Trophoblast cell (in vitro differentiated cells and primary cell): ENCODE measurements around the gene SCART1.

Source experiments
- DNase-seq, 2 donors: peaks; one replicate each; pipeline ENCODE4 v3.0.0-alpha.2; 2016
- H2AFZ ChIP-seq: 2 replicates; pipeline ENCODE4 v1.6.1; 2013; ENCODE audit warnings: low read length, moderate library complexity, mild to moderate bottlenecking; ENCODE audit not compliant: insufficient read depth, poor library complexity
- H2AK5ac ChIP-seq: 2 replicates; pipeline ENCODE4 v1.6.1; 2013; ENCODE audit warnings: mild to moderate bottlenecking, low read length
- H2BK120ac ChIP-seq: 2 replicates; pipeline ENCODE4 v1.6.1; 2013; ENCODE audit warnings: low read length, mild to moderate bottlenecking, moderate library complexity; ENCODE audit not compliant: insufficient read depth, poor library complexity
- H2BK12ac ChIP-seq: 2 replicates; pipeline ENCODE4 v1.6.1; 2013; ENCODE audit warnings: mild to moderate bottlenecking, low read length, moderate library complexity
- H2BK5ac ChIP-seq: 2 replicates; pipeline ENCODE4 v1.6.1; 2013; ENCODE audit warnings: low read length, low read depth, moderate library complexity, mild to moderate bottlenecking; ENCODE audit not compliant: poor library complexity
- H3K14ac ChIP-seq: 2 replicates; pipeline ENCODE4 v1.6.1; 2013; ENCODE audit warnings: mild to moderate bottlenecking, low read length
- H3K18ac ChIP-seq: 2 replicates; pipeline ENCODE4 v1.6.1; 2013; ENCODE audit warnings: mild to moderate bottlenecking, low read length
- H3K23ac ChIP-seq: 2 replicates; pipeline ENCODE4 v1.6.1; 2013; ENCODE audit warnings: low read length
- H3K27ac ChIP-seq: 2 replicates; pipeline ENCODE4 v1.5.1; 2013; ENCODE audit warnings: low read depth, mild to moderate bottlenecking, inconsistent platforms, low read length, moderate library complexity
- H3K27me3 ChIP-seq: 2 replicates; pipeline ENCODE4 v1.6.1; 2013; ENCODE audit warnings: inconsistent platforms, mild to moderate bottlenecking, low read length, moderate library complexity; ENCODE audit not compliant: insufficient read depth
- H3K36me3 ChIP-seq, 2 experiments: 1 replicate in 1 of 2; 2 replicates in 1 of 2; pipeline ENCODE4 v1.6.1; 2013; ENCODE audit warnings: low read length in 2 of 2, mild to moderate bottlenecking in 2 of 2, moderate library complexity in 1 of 2; ENCODE audit not compliant: insufficient read depth in 2 of 2, control insufficient read depth in 1 of 2
- H3K4ac ChIP-seq: 2 replicates; pipeline ENCODE4 v1.6.1; 2013; ENCODE audit warnings: low read depth, mild to moderate bottlenecking, low read length, moderate library complexity
- H3K4me1 ChIP-seq, 2 experiments: 1 replicate in 1 of 2; 2 replicates in 1 of 2; pipeline ENCODE4 v1.6.1; 2013; ENCODE audit warnings: low read length in 2 of 2, mild to moderate bottlenecking in 2 of 2, moderate library complexity in 1 of 2; ENCODE audit not compliant: insufficient read depth in 2 of 2, control insufficient read depth in 1 of 2
- H3K4me2 ChIP-seq: 2 replicates; pipeline ENCODE4 v1.6.1; 2013; ENCODE audit warnings: inconsistent platforms, mild to moderate bottlenecking, low read length, moderate library complexity
- H3K4me3 ChIP-seq: 2 replicates; pipeline ENCODE4 v1.5.1; 2013; ENCODE audit warnings: mild to moderate bottlenecking, low read depth, low read length, inconsistent platforms
- H3K79me1 ChIP-seq: one replicate; pipeline ENCODE4 v1.6.1; 2013; ENCODE audit warnings: low read length
- H3K79me2 ChIP-seq: 2 replicates; pipeline ENCODE4 v1.6.1; 2013; ENCODE audit warnings: low read length, mild to moderate bottlenecking; ENCODE audit not compliant: control insufficient read depth, insufficient read depth, poor library complexity
- H3K9ac ChIP-seq: 2 replicates; pipeline ENCODE4 v1.6.1; 2013; ENCODE audit warnings: mild to moderate bottlenecking, low read length
- H3K9me3 ChIP-seq: 2 replicates; pipeline ENCODE4 v1.6.1; 2013; ENCODE audit warnings: low read depth, mild to moderate bottlenecking, control low read depth, inconsistent platforms, low read length; ENCODE audit not compliant: insufficient read depth
- H4K12ac ChIP-seq: 2 replicates; pipeline ENCODE4 v1.6.1; 2013; ENCODE audit warnings: low read depth, mild to moderate bottlenecking, low read length, moderate library complexity
- H4K8ac ChIP-seq: 2 replicates; pipeline ENCODE4 v1.6.1; 2013; ENCODE audit warnings: low read depth, mild to moderate bottlenecking, low read length, moderate library complexity
- H4K91ac ChIP-seq: one replicate; pipeline ENCODE4 v1.6.1; 2013; ENCODE audit warnings: low read depth, mild to moderate bottlenecking, low read length, moderate library complexity
- WGBS: extraction: QIAGEN DNeasy Blood & Tissue Kit; methylation state at CpG from one replicate; pipeline ENCODE4 v1.1.7; 2013; ENCODE audit warnings: missing lambda C conversion rate; ENCODE audit not compliant: insufficient read length, insufficient coverage; ENCODE audit errors: extremely low coverage; 5-methylcytosine and 5-hydroxymethylcytosine counted together

The SCART1 gene

DNA sequence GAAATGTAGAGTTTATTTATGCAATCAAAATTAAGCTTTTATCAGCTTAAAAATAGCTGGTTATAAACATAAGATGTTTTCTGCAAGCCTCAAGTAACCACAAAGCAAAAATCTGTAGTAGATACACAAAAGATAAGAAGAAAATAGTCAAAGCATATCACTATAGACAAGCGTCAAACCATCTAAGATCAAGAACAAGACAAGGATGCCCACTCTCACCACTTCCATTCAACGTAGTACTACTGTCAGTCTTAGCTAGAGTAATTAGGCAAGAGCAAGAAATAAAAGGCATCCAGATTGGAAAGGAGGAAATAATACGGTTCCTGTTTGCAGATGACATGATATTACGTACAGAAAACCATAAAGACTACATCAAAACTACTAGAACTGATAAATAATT is 56.0 kb downstream of the SCART1 start:
- H3K27ac ChIP-seq, result no peak overlapping the region
- no peaks in the 10 kb centered on the region for H3K4me1 ChIP-seq
- H4K91ac ChIP-seq, result no peak overlapping the region
- no peaks in the 10 kb centered on the region for H3K27me3 ChIP-seq
- H2AFZ ChIP-seq, result no peak overlapping the region
- no peaks in the 10 kb centered on the region for H3K36me3 ChIP-seq
- peaks cover 10% of the 10 kb centered on the region for H3K9me3 ChIP-seq
- no peak overlapping the region for H3K4me2 ChIP-seq
- H3K4me3 ChIP-seq, result no peak overlapping the region
- no peaks in the 10 kb centered on the region for H3K79me1 ChIP-seq
- H3K4ac ChIP-seq, result no peak overlapping the region
- H3K14ac ChIP-seq, result no peak overlapping the region
- H3K18ac ChIP-seq, result no peak overlapping the region
- H4K8ac ChIP-seq, result no peak overlapping the region
- H2BK12ac ChIP-seq, result no peak overlapping the region
- H3K79me2 ChIP-seq, result no peaks in the 10 kb centered on the region
- H4K12ac ChIP-seq, result no peak overlapping the region
- no peak overlapping the region for H2AK5ac ChIP-seq
- H2BK5ac ChIP-seq, result no peak overlapping the region
- no CpG with 5 or more reads among the region's 4 CpGs for WGBS
- no peak overlapping the region for H2BK120ac ChIP-seq
- H3K23ac ChIP-seq, result no peak overlapping the region
- no peak for DNase-seq
- H3K9ac ChIP-seq, result no peak overlapping the region

DNA sequence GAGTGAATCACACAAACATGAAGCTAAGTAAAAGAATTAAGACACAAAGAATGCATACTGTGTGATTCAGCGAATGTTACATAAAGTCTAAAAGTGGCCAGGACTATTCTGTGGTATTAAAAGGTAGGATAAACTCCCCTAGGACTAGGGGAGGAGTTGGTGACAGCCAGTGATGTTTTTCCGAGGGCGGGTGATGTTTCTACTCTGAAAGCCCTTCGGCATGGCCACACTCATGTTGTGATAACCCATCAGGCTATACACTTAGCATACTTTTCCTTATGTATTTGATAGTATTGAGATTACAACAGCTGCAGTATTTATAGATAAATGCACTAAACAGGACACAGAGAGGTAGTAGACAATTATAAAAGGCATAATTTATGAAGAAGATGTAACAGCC is 57.7 kb downstream of the SCART1 start:
- no CpG with 5 or more reads among the region's 4 CpGs for WGBS
- Histone ChIP-seq H4K8ac (no peak overlapping the region), H3K27me3 (no peaks in the 10 kb centered on the region), H3K4me3 (no peak overlapping the region), H3K4ac (no peak overlapping the region), H3K36me3 (no peaks in the 10 kb centered on the region), H3K79me1 (no peaks in the 10 kb centered on the region), H3K9me3 (peaks cover 11% of the 10 kb centered on the region), H3K18ac (no peak overlapping the region), H2AK5ac (no peak overlapping the region), H2BK120ac (no peak overlapping the region), H3K14ac (no peak overlapping the region), H2BK12ac (no peak overlapping the region), H4K91ac (no peak overlapping the region), H3K23ac (no peak overlapping the region), H3K9ac (no peak overlapping the region), H3K4me1 (no peaks in the 10 kb centered on the region), H3K27ac (no peak overlapping the region), H3K4me2 (no peak overlapping the region), H2BK5ac (no peak overlapping the region), H3K79me2 (no peaks in the 10 kb centered on the region), H2AFZ (no peak overlapping the region), H4K12ac (no peak overlapping the region)
- DNase-seq, result no peak

DNA sequence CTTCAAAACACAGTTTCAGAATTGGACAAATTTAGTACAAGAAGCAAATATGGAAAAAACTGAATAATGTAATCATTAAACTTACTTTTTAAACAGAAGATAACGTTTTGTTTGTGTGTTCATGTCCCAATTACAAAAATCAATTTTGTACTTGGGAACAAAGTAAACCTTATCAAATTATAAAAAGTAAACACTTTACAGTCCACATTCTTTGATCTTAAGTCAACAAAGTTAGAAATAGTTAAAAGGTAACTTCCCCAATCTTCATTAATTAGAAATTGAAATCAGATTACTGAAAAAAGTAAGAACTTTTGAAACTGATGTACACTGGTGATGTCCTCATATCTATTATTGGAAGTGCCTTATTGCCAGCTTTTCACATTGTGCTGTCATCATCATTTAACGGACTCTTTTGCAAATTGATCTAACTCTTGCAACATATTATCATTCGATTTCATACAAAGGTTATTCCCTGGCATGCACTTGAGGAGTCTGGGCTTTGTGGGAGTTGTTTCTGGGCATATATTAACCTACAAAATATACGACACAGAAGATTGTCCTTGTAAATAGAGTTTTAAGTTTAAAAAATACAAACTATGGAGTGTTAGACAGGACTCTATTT is 58.3 kb downstream of the SCART1 start:
- Histone ChIP-seq H2AK5ac (no peak overlapping the region), H3K4ac (no peak overlapping the region), H4K8ac (no peak overlapping the region), H2BK120ac (no peak overlapping the region), H3K14ac (no peak overlapping the region), H2AFZ (no peak overlapping the region), H3K23ac (no peak overlapping the region), H3K4me3 (no peak overlapping the region), H4K12ac (no peak overlapping the region), H2BK5ac (no peak overlapping the region), H2BK12ac (no peak overlapping the region), H3K4me1 (no peaks in the 10 kb centered on the region), H4K91ac (no peak overlapping the region), H3K18ac (no peak overlapping the region), H3K27me3 (no peaks in the 10 kb centered on the region), H3K4me2 (no peak overlapping the region), H3K79me2 (no peaks in the 10 kb centered on the region), H3K79me1 (no peaks in the 10 kb centered on the region), H3K27ac (no peak overlapping the region), H3K9ac (no peak overlapping the region), H3K36me3 (no peaks in the 10 kb centered on the region), H3K9me3 (peaks cover 10% of the 10 kb centered on the region)
- no peak for DNase-seq
- WGBS, result no CpG with 5 or more reads among the region's 4 CpGs

DNA sequence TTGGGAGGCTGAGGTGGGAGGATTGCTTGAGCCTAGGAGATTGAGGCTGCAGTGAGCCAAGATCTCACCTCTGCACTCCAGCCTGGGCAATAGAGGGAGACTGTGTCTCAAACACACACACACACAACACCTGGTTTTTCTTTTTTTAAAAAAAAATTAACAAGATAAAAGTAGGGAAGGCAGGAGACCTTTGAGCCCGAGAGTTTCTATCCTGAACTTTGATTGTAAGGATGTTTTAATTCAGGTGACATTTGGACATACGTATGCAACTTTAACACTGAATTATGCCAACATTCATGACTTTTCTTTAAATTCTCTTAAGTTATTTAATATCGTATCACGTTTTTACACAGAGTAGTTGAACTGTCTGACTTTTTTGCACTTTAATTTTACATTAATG is 61.7 kb downstream of the SCART1 start:
- DNase-seq, result no peak
- no CpG with 5 or more reads among the region's 4 CpGs for WGBS
- H3K9ac ChIP-seq, result no peak overlapping the region
- H3K79me1 ChIP-seq, result no peaks in the 10 kb centered on the region
- H3K4ac ChIP-seq, result no peak overlapping the region
- no peak overlapping the region for H3K23ac ChIP-seq
- no peak overlapping the region for H3K18ac ChIP-seq
- H3K4me2 ChIP-seq, result no peak overlapping the region
- H3K4me3 ChIP-seq, result no peak overlapping the region
- no peaks in the 10 kb centered on the region for H3K4me1 ChIP-seq
- H2BK12ac ChIP-seq, result no peak overlapping the region
- H2BK5ac ChIP-seq, result no peak overlapping the region
- H3K79me2 ChIP-seq, result no peaks in the 10 kb centered on the region
- H2BK120ac ChIP-seq, result no peak overlapping the region
- peaks cover 13% of the 10 kb centered on the region for H3K9me3 ChIP-seq
- no peak overlapping the region for H4K8ac ChIP-seq
- H3K36me3 ChIP-seq, result no peaks in the 10 kb centered on the region
- H3K27me3 ChIP-seq, result no peaks in the 10 kb centered on the region
- no peak overlapping the region for H4K12ac ChIP-seq
- H2AK5ac ChIP-seq, result no peak overlapping the region
- no peak overlapping the region for H3K27ac ChIP-seq
- no peak overlapping the region for H2AFZ ChIP-seq
- no peak overlapping the region for H3K14ac ChIP-seq
- H4K91ac ChIP-seq, result no peak overlapping the region
